GM21825 (cell line): ENCODE measurements around the gene TUNAR.

Experiments used
- ATAC-seq: cut with Tn5 transposase; IDR thresholded peaks from one replicate; pipeline ENCODE4 v1.9.1; 2021; ENCODE audit warnings: mild to moderate bottlenecking, moderate library complexity; ENCODE audit not compliant: unreplicated experiment

TUNAR gene

DNA sequence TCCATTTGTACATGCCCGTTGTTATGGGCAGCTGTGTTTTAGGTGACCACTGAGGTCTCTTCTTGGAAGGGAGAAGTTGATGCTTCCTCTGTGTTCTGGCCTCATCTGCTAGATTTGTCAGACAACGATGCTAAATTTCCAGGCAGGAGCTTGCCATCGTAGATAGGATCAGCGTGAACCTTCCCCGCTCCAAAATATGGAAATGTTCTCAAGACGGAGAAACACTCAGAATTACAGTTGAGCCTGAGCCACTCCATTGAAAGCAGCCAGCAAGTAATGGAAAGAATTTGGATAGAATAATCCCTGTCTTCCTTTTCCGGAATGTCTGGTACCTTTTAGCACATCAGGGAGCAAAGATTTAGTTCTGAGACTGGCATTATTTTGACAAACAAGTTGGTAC lies 34.8 kb downstream of the TUNAR start:
- ATAC-seq = no peak

DNA sequence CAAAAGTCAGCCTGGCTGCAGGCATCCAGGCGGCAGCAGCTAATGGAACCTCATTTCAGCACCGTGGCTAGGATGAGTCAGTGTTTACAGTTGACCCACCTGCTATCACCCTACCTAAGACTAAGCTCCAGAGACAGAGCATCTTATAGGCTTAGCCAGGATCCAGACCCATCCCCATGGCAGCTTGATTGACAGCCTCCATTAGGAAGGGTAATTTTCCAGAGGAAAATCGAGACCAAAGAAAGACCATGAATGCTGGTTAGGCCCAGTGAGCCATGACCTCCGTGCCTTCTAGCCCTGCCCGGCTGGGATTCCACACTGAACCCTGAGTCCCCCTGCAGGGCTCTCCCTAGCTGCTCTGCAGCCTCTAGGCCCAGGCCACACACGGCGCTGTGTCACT lies 38.7 kb downstream of the TUNAR start:
- ATAC-seq = no peak

DNA sequence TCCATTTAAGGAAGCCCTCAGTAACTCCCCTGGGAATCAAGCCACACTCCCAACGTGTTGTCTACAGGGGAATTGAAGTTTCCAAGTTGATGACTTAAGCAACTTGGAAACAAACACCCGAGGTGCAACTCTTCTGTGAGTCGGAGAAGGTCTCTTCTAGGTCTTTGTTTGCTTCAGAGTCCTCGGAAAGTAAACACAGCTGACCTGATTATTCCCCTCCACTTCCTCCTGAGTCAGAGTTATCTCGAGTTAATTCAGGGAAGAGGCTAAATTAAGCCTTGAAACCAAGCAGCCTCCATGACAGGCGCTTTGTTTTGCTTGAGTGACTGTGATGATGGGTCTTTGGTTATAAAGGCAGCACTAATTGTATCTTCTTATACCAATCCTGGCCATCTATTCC lies 41.8 kb downstream of the TUNAR start:
- no peak for ATAC-seq

DNA sequence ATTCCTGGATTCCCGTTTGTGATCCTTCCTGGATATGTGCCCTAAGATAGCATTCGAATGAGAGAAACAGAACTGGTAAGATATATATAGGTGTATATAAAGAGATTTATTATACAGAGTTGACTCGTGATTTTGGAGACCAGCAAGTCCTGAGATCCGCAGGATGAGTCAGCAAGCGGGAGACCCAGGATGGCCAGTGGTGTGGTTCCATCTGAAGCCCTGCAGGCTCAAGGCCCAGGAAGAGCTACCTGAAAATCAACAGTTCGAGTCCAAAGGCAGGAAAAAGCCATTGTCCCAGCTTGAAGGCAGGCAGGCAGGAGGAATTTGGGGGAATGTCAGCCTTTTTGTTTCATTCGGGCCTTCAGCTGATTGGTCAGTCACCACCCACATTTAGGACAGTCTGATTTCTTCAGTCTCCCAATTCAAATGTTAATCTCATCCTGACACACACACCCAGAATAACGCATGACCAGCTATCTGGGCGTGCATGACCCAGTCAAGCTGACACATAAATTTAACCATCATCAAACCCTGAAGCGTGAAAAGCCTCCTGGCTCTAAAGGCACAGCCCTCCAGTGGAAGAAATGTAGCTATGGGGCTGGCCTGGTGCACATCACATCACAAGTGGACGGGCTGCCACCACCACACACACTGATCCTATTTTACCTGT lies 44.3 kb downstream of the TUNAR start:
- ATAC-seq = no peak

DNA sequence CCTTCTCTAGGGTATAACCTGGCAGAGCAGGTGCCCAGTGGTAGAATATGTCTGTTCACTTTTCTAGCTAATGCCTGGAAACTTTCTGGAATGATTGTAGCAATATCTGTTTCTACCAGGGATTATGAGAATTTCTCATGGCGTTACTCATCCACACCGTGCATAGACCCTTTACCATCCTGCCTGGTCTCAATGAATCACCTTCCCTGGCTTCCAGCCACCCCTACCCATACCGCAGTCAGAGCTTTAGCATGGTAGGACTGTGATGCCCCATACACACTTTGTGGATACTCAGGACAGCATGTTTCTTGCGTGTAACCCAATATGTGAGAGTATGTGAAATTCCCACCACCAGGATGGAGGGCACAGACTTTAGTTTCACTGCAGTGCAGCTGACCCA lies 45.4 kb downstream of the TUNAR start:
- no peak for ATAC-seq

DNA sequence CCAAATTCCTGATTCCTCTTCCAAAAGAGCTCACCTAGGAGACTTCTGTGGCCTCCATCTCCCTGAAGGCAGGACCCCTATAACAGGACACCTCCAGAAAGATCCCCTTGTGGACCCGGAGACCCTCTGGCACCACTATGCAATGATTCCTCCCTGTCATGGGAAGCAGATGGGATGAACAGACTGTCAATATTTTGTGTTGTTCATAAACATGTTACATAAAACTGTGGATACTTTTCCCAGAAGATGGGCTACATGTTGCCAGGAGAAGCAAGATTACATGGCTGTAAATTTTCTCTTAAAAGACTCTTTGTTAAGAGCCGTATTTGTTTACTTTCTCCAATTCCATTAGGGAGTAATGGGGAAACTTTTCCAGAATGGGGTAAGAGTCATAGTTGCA lies 52.1 kb downstream of the TUNAR start:
- no peak for ATAC-seq

DNA sequence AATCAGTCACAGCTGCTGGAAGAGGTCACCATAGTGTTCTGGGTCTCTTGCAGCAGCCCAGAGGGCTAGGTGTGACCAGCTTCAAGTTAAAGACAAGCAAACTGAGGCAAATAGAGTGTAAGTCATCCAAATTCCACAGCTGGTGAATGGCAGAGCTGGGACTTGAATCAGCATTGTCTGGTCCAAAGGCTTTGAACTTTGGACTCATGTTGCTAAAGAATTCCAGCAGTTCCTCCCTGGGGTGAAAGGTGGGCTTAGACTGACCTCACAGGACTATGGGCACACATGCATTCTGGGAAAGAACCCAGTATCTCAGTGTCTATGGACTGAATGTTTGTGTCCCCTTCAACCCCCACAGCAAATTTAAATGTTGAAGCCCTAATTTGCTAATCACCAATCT lies 54.8 kb downstream of the TUNAR start:
- no peak for ATAC-seq

DNA sequence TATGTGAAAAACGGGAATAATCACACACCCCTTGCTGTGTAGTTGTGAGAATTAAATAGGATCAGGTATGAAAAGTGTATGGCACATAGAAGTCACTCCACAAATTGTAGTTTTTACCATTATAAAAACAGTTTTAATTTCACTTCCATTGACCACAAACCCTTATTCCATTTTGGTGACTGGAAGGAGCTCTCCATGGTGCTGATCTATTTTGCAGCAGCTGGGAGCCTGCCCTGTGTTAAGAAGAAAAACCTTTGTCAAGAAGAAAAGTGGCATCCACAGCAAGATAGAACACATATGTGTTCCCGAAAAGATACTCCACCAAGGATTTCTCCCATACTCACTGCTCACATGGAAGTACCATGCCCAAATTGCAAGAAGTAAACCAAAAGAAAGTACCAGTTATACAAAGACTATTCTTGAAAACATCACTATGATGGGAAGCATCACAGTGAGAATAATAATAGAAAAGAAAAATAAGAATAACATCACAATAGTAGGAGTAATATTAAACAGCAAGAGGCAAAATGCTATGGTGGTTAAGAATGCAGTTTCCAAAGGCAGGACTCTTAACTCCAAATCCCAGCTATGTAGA lies 58.7 kb downstream of the TUNAR start:
- ATAC-seq = no peak

DNA sequence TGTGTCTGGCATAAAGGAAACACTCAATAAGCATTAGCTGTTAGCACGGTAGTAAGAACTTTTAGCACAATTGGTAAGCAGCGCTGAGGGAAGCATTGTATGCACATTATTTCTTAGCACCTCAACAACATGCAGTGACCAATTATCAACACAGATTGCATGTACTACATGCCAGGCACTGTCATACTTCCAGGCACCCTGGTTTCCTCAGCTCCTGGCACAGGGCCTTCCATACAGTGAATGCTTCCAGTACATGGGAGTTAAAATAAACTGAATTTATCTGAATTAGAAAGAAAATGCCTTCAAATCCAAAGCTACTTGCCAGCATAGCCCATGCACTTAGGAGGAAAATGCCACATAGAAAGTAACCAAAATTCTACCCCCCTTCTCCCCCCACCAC lies 59.4 kb downstream of the TUNAR start:
- ATAC-seq = no peak

DNA sequence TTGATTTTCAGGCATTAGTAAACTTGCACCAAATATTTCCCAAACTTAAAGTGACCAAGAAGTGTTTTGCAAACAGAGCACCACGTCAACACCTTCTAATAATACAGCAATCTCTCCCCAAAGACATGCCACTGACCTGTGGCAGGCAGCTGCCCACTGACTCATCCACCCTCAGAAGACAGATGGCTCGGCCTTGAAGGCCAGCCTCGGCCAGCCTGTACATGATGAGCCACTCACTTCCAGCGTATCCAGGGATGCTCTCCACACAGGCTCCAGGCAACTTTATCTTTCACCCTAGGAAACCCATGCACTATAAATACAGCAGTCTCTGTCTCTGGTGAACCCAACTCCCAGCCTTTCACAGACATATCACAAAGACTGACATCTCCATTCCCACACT lies 62.7 kb downstream of the TUNAR start:
- no peak for ATAC-seq

DNA sequence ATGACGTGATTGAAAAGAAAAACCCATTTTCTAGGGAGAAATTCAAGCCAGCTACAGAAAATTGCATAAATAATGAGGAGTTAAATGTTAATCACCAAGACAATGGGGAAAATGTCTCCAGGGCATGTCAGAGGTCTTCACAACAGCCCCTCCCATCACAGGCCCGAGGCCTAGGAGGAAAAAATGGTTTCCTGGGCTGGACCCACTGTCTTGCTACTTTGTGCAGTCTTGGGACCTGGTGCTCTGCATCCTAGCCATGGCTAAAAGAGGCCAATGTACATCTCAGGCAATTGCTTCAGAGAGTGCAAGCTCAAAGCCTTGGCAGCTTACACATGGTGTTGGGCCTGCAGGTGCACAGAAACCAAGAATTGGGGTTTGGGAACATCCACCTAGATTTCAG lies 65.3 kb downstream of the TUNAR start:
- no peak for ATAC-seq

DNA sequence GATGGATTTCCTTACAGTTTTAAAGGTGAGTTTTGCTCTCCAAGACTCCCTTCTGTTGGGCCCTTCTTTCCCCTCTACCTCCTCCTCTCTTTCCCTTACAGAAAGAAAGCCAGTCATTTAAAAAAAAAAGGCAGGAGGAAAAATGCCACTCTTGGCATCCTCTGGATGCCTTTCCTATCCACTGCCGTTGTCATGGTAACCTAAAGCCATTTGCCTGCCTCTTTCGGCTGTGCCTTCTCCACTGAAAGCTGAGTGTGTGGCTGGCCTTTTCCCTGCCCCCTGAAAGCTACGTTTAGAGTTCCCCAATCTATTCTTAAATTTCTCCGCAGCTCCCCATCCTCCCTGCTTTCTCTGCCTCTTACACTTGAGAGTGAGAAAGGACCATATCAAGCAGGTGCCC lies 67.1 kb downstream of the TUNAR start:
- ATAC-seq = no peak

DNA sequence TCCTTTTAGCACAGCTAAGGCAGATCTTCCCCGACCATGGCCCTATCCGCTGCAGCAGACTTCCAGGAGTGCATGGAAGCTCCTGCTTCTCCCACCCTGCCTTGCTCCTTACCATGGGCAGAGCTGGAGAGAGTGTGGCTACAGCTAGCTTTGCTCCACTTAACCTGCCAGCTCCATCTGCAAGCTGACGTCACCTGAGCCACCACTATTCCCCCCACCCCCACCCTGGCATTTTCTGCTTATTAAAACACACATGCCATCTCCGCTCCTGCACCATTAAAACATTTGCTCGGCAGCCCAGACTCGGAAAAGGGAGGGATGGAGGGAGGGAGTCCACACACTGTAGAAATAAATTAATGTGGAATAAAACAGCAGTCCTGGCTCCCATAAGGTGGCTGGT lies 67.8 kb downstream of the TUNAR start:
- ATAC-seq = no peak

DNA sequence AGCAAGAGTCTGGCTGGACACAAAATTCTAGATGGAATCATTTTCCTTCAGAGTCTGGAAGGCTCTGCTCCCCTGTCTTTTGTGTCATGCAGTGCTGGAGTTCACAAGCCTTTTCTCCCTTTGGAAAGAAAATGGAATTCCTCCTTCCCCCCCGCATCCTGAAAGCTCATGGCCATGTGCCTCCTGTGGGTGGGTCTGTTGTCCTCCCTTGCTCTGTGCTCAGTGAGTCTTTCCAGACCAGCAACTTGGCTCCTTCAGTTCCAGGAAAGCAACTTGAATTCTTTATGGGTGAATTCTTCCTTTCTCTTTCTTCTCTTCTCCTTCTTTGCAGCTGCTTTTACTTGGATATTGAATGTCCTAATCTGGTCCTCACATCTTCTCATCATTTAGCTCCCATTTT lies 70.2 kb downstream of the TUNAR start:
- ATAC-seq = no peak

DNA sequence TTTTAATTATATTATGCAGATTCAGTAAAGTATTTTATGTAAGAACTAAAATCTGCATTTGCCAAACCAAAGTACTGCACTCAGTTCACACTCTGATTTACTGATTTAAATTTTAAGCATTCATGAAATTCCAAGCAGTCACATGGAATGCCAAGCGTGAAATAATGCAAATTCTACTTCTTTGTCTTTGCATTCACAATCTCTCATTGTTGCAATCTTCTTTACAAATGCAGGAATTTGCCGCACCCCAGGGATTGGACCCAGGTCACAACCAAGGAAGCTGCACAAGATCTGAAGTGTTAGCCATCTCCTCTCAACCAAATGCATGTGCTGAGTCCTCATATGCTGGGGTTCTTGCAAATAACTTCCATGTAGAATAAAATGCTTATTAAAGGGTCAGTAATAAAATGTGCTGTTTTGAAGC lies 71.9 kb downstream of the TUNAR start:
- no peak for ATAC-seq

DNA sequence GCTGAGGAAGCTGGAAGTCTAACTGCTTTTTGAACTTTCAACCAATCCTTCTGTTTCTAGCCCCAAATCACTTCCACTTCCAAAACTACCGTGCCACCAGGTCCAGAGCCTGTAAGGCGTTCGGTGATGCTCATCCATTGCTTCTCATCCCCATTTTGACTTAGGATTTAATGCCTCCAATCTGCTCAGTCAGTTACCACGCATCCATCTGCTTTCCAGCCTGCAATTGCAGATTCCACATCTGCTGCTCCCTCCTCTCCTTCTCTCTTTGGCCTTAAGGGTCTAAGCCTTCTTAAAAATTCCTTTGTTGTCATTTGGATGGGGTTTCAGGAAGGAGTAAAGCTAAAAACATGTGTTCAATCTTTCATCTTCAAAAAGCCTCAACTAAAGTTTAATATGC lies 74.7 kb downstream of the TUNAR start:
- ATAC-seq = no peak

DNA sequence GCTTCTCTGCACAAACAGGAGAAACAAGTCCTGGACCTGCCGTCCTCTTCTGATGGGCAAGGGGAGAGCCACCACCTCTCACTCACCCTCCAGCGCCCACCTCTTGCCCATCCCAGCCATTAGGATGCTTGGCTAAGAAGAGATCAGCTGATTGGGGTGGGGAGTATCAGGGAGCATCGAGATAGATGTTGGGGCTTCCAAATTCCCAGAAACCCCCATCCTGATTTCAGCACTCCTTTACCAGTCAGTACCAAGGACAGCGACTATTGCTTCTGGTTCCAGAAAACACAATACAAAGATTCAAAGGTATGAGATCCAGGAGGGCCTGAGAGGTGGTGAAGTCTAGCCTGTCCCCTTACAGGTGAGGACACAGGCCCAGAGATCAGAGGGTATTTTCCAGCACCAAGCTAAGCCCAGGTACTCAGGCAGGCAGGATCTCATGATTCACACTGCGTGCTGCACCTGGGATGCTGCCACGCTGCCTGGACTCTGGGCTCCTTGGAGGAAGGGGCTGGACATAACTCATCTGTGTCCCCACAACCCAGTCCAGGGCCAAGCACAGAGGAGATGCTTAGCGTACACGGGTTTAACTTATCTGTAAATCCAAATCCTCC lies 76.6 kb downstream of the TUNAR start:
- no peak for ATAC-seq

DNA sequence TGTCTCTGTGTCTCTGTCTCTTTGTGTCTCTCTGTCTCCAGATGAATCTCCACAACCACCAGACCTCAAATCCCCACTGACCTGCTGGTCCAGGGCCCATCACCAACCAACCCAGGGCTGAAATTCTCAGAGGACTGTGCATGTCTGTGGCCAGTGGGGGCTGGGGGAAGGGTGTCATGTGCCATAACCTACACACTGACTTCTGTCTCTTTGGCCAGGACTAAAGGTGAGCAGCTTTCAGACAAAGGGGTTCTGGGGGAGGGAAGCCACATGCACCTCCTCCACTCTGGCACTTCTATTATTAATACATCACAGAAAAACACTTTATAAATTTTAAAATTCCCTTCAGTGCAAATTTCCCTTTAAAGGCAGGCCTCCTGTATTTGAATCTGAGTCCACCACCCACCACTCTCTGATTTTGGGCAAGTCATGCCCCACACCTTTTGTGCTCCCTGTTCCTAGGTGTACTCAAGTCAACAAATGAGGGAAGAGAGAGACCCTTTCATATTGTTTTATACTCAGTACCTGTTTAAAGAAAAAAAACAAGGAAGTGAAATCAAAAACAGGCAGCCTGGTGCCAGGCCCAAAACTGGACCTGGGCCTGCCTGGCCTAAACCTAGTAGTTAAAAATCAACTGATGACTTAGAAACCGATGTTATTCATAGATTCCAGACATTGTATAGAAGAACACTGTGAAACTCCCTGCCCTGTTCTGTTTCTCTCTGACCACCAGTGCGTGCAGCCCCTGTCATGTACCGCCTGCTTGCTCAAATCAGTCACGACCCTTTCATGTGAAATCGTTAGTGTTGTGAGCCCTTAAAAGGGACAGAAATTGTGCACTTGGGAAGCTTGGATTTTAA lies 80.2 kb downstream of the TUNAR start:
- ATAC-seq = no peak

DNA sequence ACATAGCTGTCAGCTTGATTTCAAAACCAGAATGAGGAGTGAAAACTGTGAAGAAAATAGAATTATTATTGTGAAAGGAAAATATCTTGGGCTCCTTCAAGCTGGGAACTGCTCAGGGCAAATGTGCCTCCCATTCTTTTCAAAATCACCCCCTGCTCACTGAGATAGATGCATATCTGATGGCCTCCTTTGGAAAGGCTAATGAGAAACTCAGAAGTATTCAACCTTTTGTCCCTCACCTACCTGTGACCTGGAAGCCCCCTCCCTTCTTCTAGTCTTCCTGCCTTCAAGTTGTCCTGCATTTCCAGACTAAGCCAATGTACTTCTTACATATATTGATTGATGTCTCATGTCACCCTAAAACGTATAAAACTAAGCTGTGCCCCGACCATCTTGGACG lies 81.5 kb downstream of the TUNAR start:
- ATAC-seq = no peak

DNA sequence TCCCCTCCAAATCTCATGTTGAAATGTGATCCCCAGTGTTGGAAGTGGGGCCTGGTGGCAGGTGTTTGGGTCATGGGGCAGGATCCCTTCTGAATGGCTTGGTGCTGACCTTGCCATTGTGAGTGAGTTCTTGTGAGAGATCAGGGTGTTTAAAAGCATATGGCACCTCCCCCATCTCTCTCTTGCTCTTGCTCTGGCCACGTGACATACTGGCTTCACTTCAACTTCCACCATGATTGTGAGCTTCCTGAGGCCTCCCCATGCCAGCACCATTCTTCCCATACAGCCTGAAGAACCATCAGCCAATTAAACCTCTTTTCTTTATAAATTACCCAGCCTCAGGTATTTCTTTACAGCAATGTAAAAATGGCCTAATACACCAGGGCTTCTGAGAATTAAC lies 82.7 kb downstream of the TUNAR start:
- ATAC-seq = no peak

DNA sequence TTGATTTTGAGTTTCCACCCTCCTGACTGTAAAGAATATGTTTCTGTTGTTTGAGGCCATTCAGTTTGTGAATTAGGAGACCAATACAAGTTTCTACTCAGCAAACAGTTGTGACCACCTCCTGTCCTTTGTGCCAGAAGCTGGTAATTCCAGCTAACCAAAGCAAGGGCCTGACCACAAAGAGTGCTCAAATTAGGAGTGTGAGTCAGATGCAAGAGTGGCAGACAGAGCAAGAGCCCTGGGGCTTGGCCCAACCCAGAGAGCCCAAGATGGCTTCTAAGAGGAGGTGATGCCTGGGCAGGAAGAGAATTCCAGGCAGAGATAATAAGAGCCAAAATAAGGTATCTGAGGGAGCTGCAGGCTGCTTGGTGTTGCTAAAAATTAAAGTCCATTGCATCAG lies 84.8 kb downstream of the TUNAR start:
- no peak for ATAC-seq

DNA sequence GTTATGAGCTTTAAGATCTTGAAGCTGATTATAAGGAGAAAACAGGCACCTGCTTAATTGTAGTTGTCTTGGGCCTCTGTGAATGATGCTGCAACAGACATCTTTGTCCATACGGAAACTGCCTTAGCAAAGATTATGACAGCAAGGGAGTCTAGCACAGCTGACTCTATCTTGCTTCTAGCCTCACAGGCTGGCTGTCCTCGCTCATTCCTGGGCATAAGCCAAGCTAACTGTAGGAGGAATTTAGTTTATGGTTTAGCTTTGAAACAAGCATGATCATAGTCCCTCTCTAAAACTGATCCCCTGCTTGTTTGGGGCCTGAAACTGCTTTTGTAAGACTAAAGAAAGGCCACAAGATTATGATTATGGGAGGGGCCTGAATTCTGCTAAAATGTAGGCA lies 88.3 kb downstream of the TUNAR start:
- ATAC-seq = no peak
